KMS-11 (cell line): Measurements from ENCODE around the gene ZSCAN2.

Source experiments
- H2AFZ ChIP-seq: fragments of 200-600 bp; sonication (generic); 2 replicates; pipeline ENCODE4 v1.6.1; 2016; ENCODE audit warnings: antibody characterized with exemption, mixed run types, low read depth
- H3K27ac ChIP-seq: fragments of 200-600 bp; sonication (generic); 2 replicates; pipeline ENCODE4 v1.6.1; 2016; ENCODE audit warnings: mild to moderate bottlenecking, mixed run types
- H3K27me3 ChIP-seq: fragments of 200-600 bp; sonication (generic); 2 replicates; pipeline ENCODE4 v1.6.1; 2017; ENCODE audit warnings: mild to moderate bottlenecking, low read depth, mixed run types, moderate library complexity; ENCODE audit not compliant: insufficient read depth
- H3K36me3 ChIP-seq: fragments of 200-600 bp; sonication (generic); 2 replicates; pipeline ENCODE4 v1.6.1; 2017; ENCODE audit warnings: mild to moderate bottlenecking, mixed run types; ENCODE audit not compliant: insufficient read depth
- H3K4me1 ChIP-seq: fragments of 200-600 bp; sonication (generic); 2 replicates; pipeline ENCODE4 v1.6.1; 2016; ENCODE audit warnings: mild to moderate bottlenecking, low read depth, mixed run types; ENCODE audit not compliant: poor library complexity, severe bottlenecking
- H3K4me2 ChIP-seq: fragments of 200-600 bp; sonication (generic); 2 replicates; pipeline ENCODE4 v1.7.0; 2016; ENCODE audit warnings: mild to moderate bottlenecking, mixed run types
- H3K4me3 ChIP-seq: fragments of 200-600 bp; sonication (generic); IDR thresholded peaks from 2 replicates; pipeline ENCODE4 v1.6.1; 2017; ENCODE audit warnings: low read depth, low read length, mixed read lengths; ENCODE audit not compliant: insufficient read depth
- H3K79me2 ChIP-seq: fragments of 200-600 bp; sonication (generic); 2 replicates; pipeline ENCODE4 v1.6.1; 2016; ENCODE audit warnings: low read depth, mixed run types; ENCODE audit not compliant: insufficient read depth
- H3K9ac ChIP-seq: fragments of 200-600 bp; sonication (generic); 2 replicates; pipeline ENCODE4 v1.6.1; 2016; ENCODE audit warnings: mild to moderate bottlenecking, mixed run types
- H4K20me1 ChIP-seq: fragments of 200-600 bp; sonication (generic); 2 replicates; pipeline ENCODE4 v1.6.1; 2016; ENCODE audit warnings: mild to moderate bottlenecking, mixed run types; ENCODE audit not compliant: insufficient read depth
- CTCF ChIP-seq: fragments of 200-600 bp; sonication (generic); conservative IDR thresholded peaks from 2 replicates; pipeline ENCODE4 v1.6.1; 2017; ENCODE audit warnings: low read depth, mild to moderate bottlenecking, antibody characterized with exemption, low read length, moderate library complexity, mixed read lengths

Gene ZSCAN2

GRCh38 chr15:84616235-84616634 lies 15.4 kb downstream of the ZSCAN2 start:
- H3K4me1 ChIP-seq, result no peaks in the 10 kb centered on the region
- H3K36me3 ChIP-seq, result no peaks in the 10 kb centered on the region
- no peak overlapping the region for H3K4me2 ChIP-seq
- H4K20me1 ChIP-seq, result no peaks in the 10 kb centered on the region
- H3K79me2 ChIP-seq, result no peaks in the 10 kb centered on the region
- H3K27me3 ChIP-seq, result no peaks in the 10 kb centered on the region
- H3K27ac ChIP-seq, result no peak overlapping the region
- H2AFZ ChIP-seq, result no peak overlapping the region
- no peak overlapping the region for H3K9ac ChIP-seq
- no peak overlapping the region for H3K4me3 ChIP-seq
- TF ChIP-seq CTCF, result no peak

GRCh38 chr15:84620626-84621025 lies 19.8 kb downstream of the ZSCAN2 start:
- no peak for TF ChIP-seq CTCF
- H2AFZ ChIP-seq, result no peak overlapping the region
- no peaks in the 10 kb centered on the region for H3K27me3 ChIP-seq
- H3K36me3 ChIP-seq, result no peaks in the 10 kb centered on the region
- H3K9ac ChIP-seq, result no peak overlapping the region
- no peak overlapping the region for H3K27ac ChIP-seq
- H3K4me2 ChIP-seq, result no peak overlapping the region
- H3K4me1 ChIP-seq, result no peaks in the 10 kb centered on the region
- H3K79me2 ChIP-seq, result no peaks in the 10 kb centered on the region
- no peaks in the 10 kb centered on the region for H4K20me1 ChIP-seq
- H3K4me3 ChIP-seq, result no peak overlapping the region

- H3K4me2 ChIP-seq, result no peak overlapping the region
- no peak overlapping the region for H3K9ac ChIP-seq
- H3K79me2 ChIP-seq, result no peaks in the 10 kb centered on the region
- TF ChIP-seq CTCF, result no peak
- no peaks in the 10 kb centered on the region for H3K4me1 ChIP-seq
- H3K27me3 ChIP-seq, result no peaks in the 10 kb centered on the region
- no peak overlapping the region for H2AFZ ChIP-seq
- no peak overlapping the region for H3K27ac ChIP-seq
- H4K20me1 ChIP-seq, result no peaks in the 10 kb centered on the region
- H3K4me3 ChIP-seq, result no peak overlapping the region
- H3K36me3 ChIP-seq, result no peaks in the 10 kb centered on the region
These were observed 20.7 kb downstream of the ZSCAN2 start for GRCh38 chr15:84621358-84621979.

- Histone ChIP-seq H4K20me1 (no peaks in the 10 kb centered on the region), H3K9ac (no peak overlapping the region), H3K27me3 (no peaks in the 10 kb centered on the region), H3K4me1 (no peaks in the 10 kb centered on the region), H3K4me3 (no peak overlapping the region), H3K79me2 (no peaks in the 10 kb centered on the region), H3K36me3 (no peaks in the 10 kb centered on the region), H3K4me2 (no peak overlapping the region), H3K27ac (no peak overlapping the region), H2AFZ (no peak overlapping the region)
- TF ChIP-seq CTCF, result no peak
These were observed 23.6 kb downstream of the ZSCAN2 start for GRCh38 chr15:84624359-84624758.
